ENCODE results near the gene FBXL7. TPM values are rescaled to one million over a fixed set of nuclear protein-coding genes. Genes with fewer than 3 reads are reported as not detected.

FBXL7 gene
- total and polyA plus RNA-seq, 9 of the 15 experiments (the other 6 are each of a cell fraction or from before 2014, with no cell fraction given): 0.04 to 0.08 TPM; not detected in 7

- WGBS (ENCODE audit: insufficient coverage, low coverage, missing lambda C conversion rate): 0% methylated on average over 4 of the region's 4 CpGs
- Histone ChIP-seq H3K36me3 (ENCODE audit: control insufficient read depth, insufficient read depth, low read length) (no peaks in the 10 kb centered on the region), H3K27me3 (ENCODE audit: control insufficient read depth in 2 of 2, insufficient read depth in 2 of 2, low read length in 2 of 2) (no peaks in the 10 kb centered on the region), H4K20me1 (replicated peaks; ENCODE audit: control insufficient read depth, insufficient read depth, low read length) (no peaks in the 10 kb centered on the region), H3K4me3 (no peak overlapping the region), H2AFZ (ENCODE audit: low read depth, low read length) (no peak overlapping the region), H3K4me2 (ENCODE audit: insufficient read depth, low read length) (no peak overlapping the region), H3K79me2 (ENCODE audit: control insufficient read depth, insufficient read depth, low read length) (no peaks in the 10 kb centered on the region), H3K9me3 (replicated peaks; ENCODE audit: control insufficient read depth, insufficient read depth, low read depth, low read length) (no peaks in the 10 kb centered on the region; the same call in 1 of the 2 replicates), H3K9me1 (ENCODE audit: control insufficient read depth, insufficient read depth, low read length) (no peaks in the 10 kb centered on the region), H3K4me1 (replicated peaks in 1 of 2; ENCODE audit: control insufficient read depth in 2 of 2, insufficient read depth in 2 of 2, low read length in 2 of 2) (no peaks in the 10 kb centered on the region), H3K9ac (ENCODE audit: insufficient read depth in 1 of 2, low read depth in 2 of 2, low read length in 2 of 2) (no peak overlapping the region), H3K27ac (ENCODE audit: extremely low read depth, low read depth, low read length) (no peak overlapping the region)
- POLR2A ChIA-PET: no interaction called here
- no peak for DNase-seq (ENCODE audit: extremely low read depth in 1 of 4, low spot score in 3 of 4)
- CTCF ChIA-PET (ENCODE audit: low intra/inter-chr PET ratio): no interaction called here
- BruUV-seq (replicated peaks): no TSS peak
- intact Hi-C loops (cut with micrococcal nuclease) (no loop called here), in situ Hi-C loops (cut with MboI) (no loop called here)
- TF ChIP-seq IRF2 (CRISPR knock-in tag; IDR thresholded peaks at IDR 0.05) (no peak), MLX (CRISPR knock-in tag; conservative IDR thresholded peaks at IDR 0.05) (no peak), SPI1 (IDR thresholded peaks at IDR 0.05; ENCODE audit: borderline replicate concordance, low read depth, low read length) (no peak), ILF3 (IDR thresholded peaks at IDR 0.05; ENCODE audit: borderline replicate concordance) (no peak), ZNF354B (CRISPR knock-in tag; IDR thresholded peaks at IDR 0.05) (no peak), PML (IDR thresholded peaks at IDR 0.05; ENCODE audit: low read length) (no peak), BCLAF1 (IDR thresholded peaks at IDR 0.05; ENCODE audit: borderline replicate concordance in 1 of 2, control insufficient read depth in 1 of 2, low read depth in 2 of 2, low read length in 1 of 2) (no peak)
- ATAC-seq: no peak
- FAIRE-seq: no peak
Measured at GRCh38 chr5:15592728-15593127, 92.7 kb downstream of the FBXL7 start.

Measured in K562 (cell line).